ENCODE measurements around the gene SLIT1. TPM values are rescaled to one million over a fixed set of nuclear protein-coding genes. Genes with fewer than 3 reads are reported as not detected.

Gene SLIT1
- total and polyA plus RNA-seq, 2 of the 8 experiments (the other 6 are each of a cell fraction or from before 2014, with no cell fraction given) = 0.70 to 0.88 TPM

GRCh38 chr10:97042081-97042480 is 143.7 kb downstream of the SLIT1 start:
- CTCF ChIA-PET (ENCODE audit: partially characterized antibody) = interaction anchor here (1.0 to 1.2 kb wide), 5 partner anchors 18 to 170 kb away, joined by 3 to 6 read pairs (median 4); no protein-coding TSS in a partner anchor

More at GRCh38 chr10:97042081-97042480, 143.7 kb downstream of the SLIT1 start:
- H3K27ac ChIP-seq (ENCODE audit: low read depth, low read length) = no peak overlapping the region
- H2BK5ac ChIP-seq (ENCODE audit: low read depth, low read length) = no peak overlapping the region
- peaks cover 0 to 10% (median 3%) of the 10 kb centered on the region in 4 experiments; a peak in 5 of 7 replicates for H3K4me1 ChIP-seq (replicated peaks in 1 of 4; ENCODE audit: control insufficient read depth in 3 of 4, insufficient read depth in 4 of 4, low read length in 3 of 4)
- H3K4ac ChIP-seq (replicated peaks; ENCODE audit: insufficient read length, low read depth, low read length) = no peak overlapping the region
- H3K27me3 ChIP-seq (replicated peaks in 1 of 4; ENCODE audit: control insufficient read depth in 3 of 4, extremely low read depth in 1 of 4, insufficient read depth in 3 of 4, low read length in 3 of 4) = no peaks in the 10 kb centered on the region; a peak in 1 of 7 replicates
- no peak overlapping the region for H3K56ac ChIP-seq (replicated peaks; ENCODE audit: insufficient read length, low read depth, low read length)
- H4K8ac ChIP-seq (ENCODE audit: extremely low read depth, insufficient read depth, low read length) = no peak overlapping the region
- no peak overlapping the region for H3K9ac ChIP-seq (replicated peaks in 1 of 4; ENCODE audit: extremely low read depth in 1 of 4, low read depth in 3 of 4, low read length in 3 of 4)
- no peaks in the 10 kb centered on the region for H3K79me1 ChIP-seq (ENCODE audit: low read depth, low read length)
- no peak overlapping the region for H2BK12ac ChIP-seq (ENCODE audit: low read depth, low read length)
- H2AFZ ChIP-seq (ENCODE audit: low read length) = no peak overlapping the region
- no peak overlapping the region for H4K91ac ChIP-seq (replicated peaks; ENCODE audit: insufficient read length, low read length)
- H2BK120ac ChIP-seq (replicated peaks; ENCODE audit: low read depth, low read length) = no peak overlapping the region
- H4K20me1 ChIP-seq (replicated peaks in 1 of 2; ENCODE audit: control insufficient read depth in 1 of 2, insufficient read depth in 2 of 2, low read length in 2 of 2) = no peaks in the 10 kb centered on the region
- FAIRE-seq (no peak), DNase-seq (ENCODE audit: low read depth in 1 of 2, low spot score in 2 of 2) (no peak)
- H2AK5ac ChIP-seq (ENCODE audit: low read depth, low read length) = no peak overlapping the region
- no peak overlapping the region for H3K14ac ChIP-seq (ENCODE audit: insufficient read length)
- no peak overlapping the region for H3K23ac ChIP-seq (ENCODE audit: insufficient read length)
- TF ChIP-seq CBX8 (IDR thresholded peaks at IDR 0.05; ENCODE audit: borderline replicate concordance, low read depth, low read length) (no peak), POLR2AphosphoS5 (IDR thresholded peaks at IDR 0.05; ENCODE audit: low read depth, low read length) (no peak), EZH2 (IDR thresholded peaks at IDR 0.05; ENCODE audit: low read depth, low read length, severe bottlenecking) (no peak), ASH2L (IDR thresholded peaks at IDR 0.05; ENCODE audit: low read length) (no peak)
- H3K23me2 ChIP-seq (ENCODE audit: low read depth, low read length) = no peaks in the 10 kb centered on the region
- H3K4me2 ChIP-seq (ENCODE audit: insufficient read depth in 1 of 2, low read depth in 2 of 2, low read length in 2 of 2) = no peak overlapping the region
- POLR2A ChIA-PET (ENCODE audit: partially characterized antibody) = no interaction called here
- H2BK20ac ChIP-seq (ENCODE audit: low read length) = no peak overlapping the region
- H3K18ac ChIP-seq (ENCODE audit: extremely low read depth, low read length) = no peak overlapping the region
- no peaks in the 10 kb centered on the region for H3K9me3 ChIP-seq (ENCODE audit: insufficient read depth in 2 of 2, low read depth in 1 of 2, low read length in 1 of 2)
- H2BK15ac ChIP-seq (ENCODE audit: low read length) = no peak overlapping the region
- H4K5ac ChIP-seq (ENCODE audit: insufficient read length, low read depth, low read length) = no peak overlapping the region
- no peaks in the 10 kb centered on the region for H3K36me3 ChIP-seq (ENCODE audit: control insufficient read depth in 2 of 4, insufficient read depth in 4 of 4, low read length in 3 of 4)
- no peak overlapping the region for H3K4me3 ChIP-seq (ENCODE audit: extremely low read depth in 1 of 4, insufficient read depth in 2 of 4, low read depth in 3 of 4, low read length in 4 of 4)
- WGBS, 2 experiments (ENCODE audit: extremely low coverage in 1 of 2, insufficient coverage in 1 of 2, insufficient read length in 1 of 2, insufficient replicate concordance in 2 of 2, low coverage in 1 of 2, low lambda C conversion rate in 2 of 2, missing lambda C conversion rate in 1 of 2) = 96% methylated on average over 5 of the region's 5 CpGs; no CpG with 5 or more reads in 1 of the 2 experiments
- H3K79me2 ChIP-seq (ENCODE audit: control insufficient read depth in 1 of 2, insufficient read depth in 2 of 2, low read length in 2 of 2) = no peaks in the 10 kb centered on the region

All from H1 (cell line).